H9 (cell line): ENCODE measurements around the gene KIF27. TPM values are rescaled to one million over a fixed set of nuclear protein-coding genes. Genes with fewer than 3 reads are reported as not detected.

Experiments used
- DNase-seq: peaks from one replicate; pipeline ENCODE4 v3.0.0-alpha.2; 2017
- H2AFZ ChIP-seq: one replicate; pipeline ENCODE4 v1.6.1; 2013; ENCODE audit warnings: mild to moderate bottlenecking, low read length, control low read depth, moderate library complexity
- H2AK5ac ChIP-seq: 2 replicates; pipeline ENCODE4 v1.6.1; 2013; ENCODE audit warnings: low read length, control low read depth, mixed read lengths; ENCODE audit not compliant: insufficient read length
- H2BK120ac ChIP-seq: one replicate; pipeline ENCODE4 v1.6.1; 2013; ENCODE audit warnings: low read depth, mild to moderate bottlenecking, low read length, control low read depth, inconsistent platforms; ENCODE audit not compliant: poor library complexity, severe bottlenecking
- H2BK12ac ChIP-seq: 2 replicates; pipeline ENCODE4 v1.6.1; 2013; ENCODE audit warnings: low read length, control low read depth, mixed read lengths, low read depth; ENCODE audit not compliant: insufficient read length
- H2BK15ac ChIP-seq: 2 replicates; pipeline ENCODE4 v1.6.1; 2013; ENCODE audit warnings: low read depth, low read length, control low read depth
- H2BK20ac ChIP-seq: one replicate; pipeline ENCODE4 v1.6.1; 2013; ENCODE audit warnings: low read depth, mild to moderate bottlenecking, low read length, control low read depth, inconsistent platforms; ENCODE audit not compliant: poor library complexity, severe bottlenecking
- H2BK5ac ChIP-seq: 2 replicates; pipeline ENCODE4 v1.6.1; 2013; ENCODE audit warnings: low read length, control low read depth, mixed read lengths; ENCODE audit not compliant: insufficient read length
- H3K14ac ChIP-seq: 2 replicates; pipeline ENCODE4 v1.6.1; 2013; ENCODE audit warnings: low read length, control low read depth; ENCODE audit not compliant: insufficient read depth
- H3K18ac ChIP-seq: 2 replicates; pipeline ENCODE4 v1.6.1; 2013; ENCODE audit warnings: low read depth, mild to moderate bottlenecking, mixed read lengths, low read length, control low read depth; ENCODE audit not compliant: insufficient read length
- H3K23ac ChIP-seq: 2 replicates; pipeline ENCODE4 v1.6.1; 2013; ENCODE audit warnings: low read length, control low read depth, mixed read lengths, low read depth; ENCODE audit not compliant: insufficient read length
- H3K23me2 ChIP-seq: 2 replicates; pipeline ENCODE4 v1.6.1; 2013; ENCODE audit warnings: low read depth, mild to moderate bottlenecking, mixed read lengths, low read length, control low read depth; ENCODE audit not compliant: insufficient read length, poor library complexity, severe bottlenecking
- H3K27ac ChIP-seq: 2 replicates; pipeline ENCODE4 v1.5.1; 2013; ENCODE audit warnings: low read length, control low read depth, mixed read lengths, low read depth; ENCODE audit not compliant: insufficient read length
- H3K27me3 ChIP-seq: 2 replicates; pipeline ENCODE4 v1.6.1; 2013; ENCODE audit warnings: low read length, control low read depth, inconsistent platforms; ENCODE audit not compliant: insufficient read depth
- H3K4ac ChIP-seq: 2 replicates; pipeline ENCODE4 v1.6.1; 2013; ENCODE audit warnings: low read depth, mild to moderate bottlenecking, control low read depth, inconsistent platforms, low read length, moderate library complexity
- H3K4me1 ChIP-seq: 2 replicates; pipeline ENCODE4 v1.6.1; 2013; ENCODE audit warnings: low read length, control low read depth, inconsistent platforms; ENCODE audit not compliant: insufficient read depth
- H3K4me2 ChIP-seq: 2 replicates; pipeline ENCODE4 v1.6.1; 2013; ENCODE audit warnings: low read length, control low read depth, mixed read lengths; ENCODE audit not compliant: insufficient read length, insufficient read depth
- H3K56ac ChIP-seq: 2 replicates; pipeline ENCODE4 v1.6.1; 2013; ENCODE audit warnings: low read depth, mild to moderate bottlenecking, mixed read lengths, low read length, control low read depth; ENCODE audit not compliant: insufficient read length
- H3K79me1 ChIP-seq: 2 replicates; pipeline ENCODE4 v1.6.1; 2013; ENCODE audit warnings: low read depth, mild to moderate bottlenecking, moderate library complexity, low read length, control low read depth, inconsistent platforms; ENCODE audit not compliant: insufficient read depth, poor library complexity, severe bottlenecking
- H3K79me2 ChIP-seq: 2 replicates; pipeline ENCODE4 v1.6.1; 2013; ENCODE audit warnings: low read length, control low read depth, inconsistent platforms; ENCODE audit not compliant: insufficient read depth
- H3K9ac ChIP-seq: 2 replicates; pipeline ENCODE4 v1.6.1; 2013; ENCODE audit warnings: low read length, control low read depth, mixed read lengths; ENCODE audit not compliant: insufficient read length; ENCODE audit errors: extremely low read depth
- H3K9me3 ChIP-seq: one replicate; pipeline ENCODE4 v1.6.1; 2013; ENCODE audit warnings: low read depth, low read length, inconsistent platforms; ENCODE audit not compliant: control insufficient read depth
- H3T11ph ChIP-seq: one replicate; pipeline ENCODE4 v1.6.1; 2013; ENCODE audit warnings: mild to moderate bottlenecking, low read length, control low read depth, inconsistent platforms
- H4K20me1 ChIP-seq: one replicate; pipeline ENCODE4 v1.6.1; 2013; ENCODE audit not compliant: control insufficient read depth, insufficient read length, insufficient read depth
- H4K5ac ChIP-seq: 2 replicates; pipeline ENCODE4 v1.6.1; 2013; ENCODE audit warnings: low read depth, mild to moderate bottlenecking, mixed read lengths, low read length, control low read depth; ENCODE audit not compliant: insufficient read length
- H4K8ac ChIP-seq: replicated peaks from 2 replicates; pipeline ENCODE4 v1.6.1; 2013; ENCODE audit warnings: low read length, control low read depth, mixed read lengths, low read depth; ENCODE audit not compliant: insufficient read length
- H4K91ac ChIP-seq: 2 replicates; pipeline ENCODE4 v1.6.1; 2013; ENCODE audit warnings: low read depth, mild to moderate bottlenecking, moderate library complexity, mixed read lengths, low read length, control low read depth; ENCODE audit not compliant: insufficient read length
- H3K27ac Mint-ChIP-seq, 3 experiments: 2 replicates in 2 of 3; 3 replicates in 1 of 3; pipeline ENCODE4 v1.8.0; 2020 to 2021; ENCODE audit warnings: mixed read lengths in 3 of 3, mild to moderate bottlenecking in 1 of 3, moderate library complexity in 1 of 3
- H3K27me3 Mint-ChIP-seq: 2 replicates; pipeline ENCODE4 v1.8.0; 2021; ENCODE audit warnings: low read depth, mild to moderate bottlenecking, moderate library complexity, mixed read lengths
- H3K36me3 Mint-ChIP-seq, 3 experiments: 2 replicates in 2 of 3; 3 replicates in 1 of 3; pipeline ENCODE4 v1.8.0; 2020 to 2021; ENCODE audit warnings: low read depth in 3 of 3, mixed read lengths in 3 of 3; ENCODE audit not compliant: insufficient read depth in 1 of 3
- H3K4me1 Mint-ChIP-seq, 2 experiments: 2 replicates each; pipeline ENCODE4 v1.8.0; 2020; ENCODE audit warnings: mixed read lengths in 2 of 2
- H3K4me3 Mint-ChIP-seq, 2 experiments: 2 replicates in 1 of 2; 3 replicates in 1 of 2; pipeline ENCODE4 v1.8.0; 2020 to 2021; ENCODE audit warnings: mild to moderate bottlenecking in 2 of 2, mixed read lengths in 2 of 2, moderate library complexity in 1 of 2
- H3K9me3 Mint-ChIP-seq, 2 experiments: 2 replicates in 1 of 2; 3 replicates in 1 of 2; pipeline ENCODE4 v1.8.0; 2020; ENCODE audit warnings: mild to moderate bottlenecking in 2 of 2, mixed read lengths in 2 of 2, moderate library complexity in 1 of 2
- WGBS: extraction: QIAGEN DNeasy Blood & Tissue Kit; methylation state at CpG from one replicate; pipeline ENCODE4 v1.1.7; 2013; ENCODE audit warnings: missing lambda C conversion rate, low lambda C conversion rate, mixed read lengths; ENCODE audit not compliant: insufficient read length; ENCODE audit errors: extremely low coverage; 5-methylcytosine and 5-hydroxymethylcytosine counted together
- total RNA-seq: library from RNA; stranded (reverse); gene quantifications from 2 replicates; pipeline ENCODE4 v1.2.1, GENCODE V29; 2021
- TF ChIP-seq, protein P1 (sequence below): fragments of 200-600 bp; sonication (generic); conservative IDR thresholded peaks from 3 replicates; pipeline ENCODE4 v1.8.0; 2021; ENCODE audit warnings: antibody characterized with exemption, mild to moderate bottlenecking

Gene KIF27
- total RNA-seq, 1 experiment from 2014 or later = 2.9 TPM

- no peak for DNase-seq
- Histone ChIP-seq H3K23ac (no peak overlapping the region), H3K79me1 (no peaks in the 10 kb centered on the region), H3K9me3 (no peaks in the 10 kb centered on the region), H4K91ac (no peak overlapping the region), H2BK120ac (no peak overlapping the region), H3K9ac (no peak overlapping the region), H3K4ac (no peak overlapping the region), H3K23me2 (no peaks in the 10 kb centered on the region), H4K8ac (no peak overlapping the region), H2BK15ac (no peak overlapping the region), H3K79me2 (no peaks in the 10 kb centered on the region), H4K20me1 (no peaks in the 10 kb centered on the region), H3K18ac (no peak overlapping the region), H2AFZ (no peak overlapping the region), H3K4me1 (no peaks in the 10 kb centered on the region), H2BK12ac (no peak overlapping the region), H4K5ac (no peak overlapping the region), H2BK20ac (no peak overlapping the region), H3K4me2 (no peak overlapping the region), H3K27me3 (no peaks in the 10 kb centered on the region), H2AK5ac (no peak overlapping the region), H3K56ac (no peak overlapping the region), H3T11ph (no peak overlapping the region), H3K27ac (no peak overlapping the region), H2BK5ac (no peak overlapping the region), H3K14ac (no peak overlapping the region)
- no CpG with 5 or more reads among the region's 6 CpGs for WGBS
- Mint-ChIP-seq H3K4me3 (no peak overlapping the region), H3K4me1 (peaks cover 12 to 19% of the 10 kb centered on the region in 2 experiments), H3K27ac (no peak overlapping the region), H3K27me3 (no peaks in the 10 kb centered on the region), H3K36me3 (no peaks in the 10 kb centered on the region; a peak in 2 of 7 replicates), H3K9me3 (no peaks in the 10 kb centered on the region)
- TF ChIP-seq, protein P1, sequence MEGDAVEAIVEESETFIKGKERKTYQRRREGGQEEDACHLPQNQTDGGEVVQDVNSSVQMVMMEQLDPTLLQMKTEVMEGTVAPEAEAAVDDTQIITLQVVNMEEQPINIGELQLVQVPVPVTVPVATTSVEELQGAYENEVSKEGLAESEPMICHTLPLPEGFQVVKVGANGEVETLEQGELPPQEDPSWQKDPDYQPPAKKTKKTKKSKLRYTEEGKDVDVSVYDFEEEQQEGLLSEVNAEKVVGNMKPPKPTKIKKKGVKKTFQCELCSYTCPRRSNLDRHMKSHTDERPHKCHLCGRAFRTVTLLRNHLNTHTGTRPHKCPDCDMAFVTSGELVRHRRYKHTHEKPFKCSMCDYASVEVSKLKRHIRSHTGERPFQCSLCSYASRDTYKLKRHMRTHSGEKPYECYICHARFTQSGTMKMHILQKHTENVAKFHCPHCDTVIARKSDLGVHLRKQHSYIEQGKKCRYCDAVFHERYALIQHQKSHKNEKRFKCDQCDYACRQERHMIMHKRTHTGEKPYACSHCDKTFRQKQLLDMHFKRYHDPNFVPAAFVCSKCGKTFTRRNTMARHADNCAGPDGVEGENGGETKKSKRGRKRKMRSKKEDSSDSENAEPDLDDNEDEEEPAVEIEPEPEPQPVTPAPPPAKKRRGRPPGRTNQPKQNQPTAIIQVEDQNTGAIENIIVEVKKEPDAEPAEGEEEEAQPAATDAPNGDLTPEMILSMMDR = no peak
Measured at GRCh38 chr9:83936523-83936922, 15.3 kb upstream of the KIF27 start.
